Trophoblast cell (in vitro differentiated cells and primary cell): ENCODE data around the gene CCDC152.

ENCODE experiments used
- DNase-seq, 2 donors: peaks; one replicate each; pipeline ENCODE4 v3.0.0-alpha.2; 2016
- H2AFZ ChIP-seq: 2 replicates; pipeline ENCODE4 v1.6.1; 2013; ENCODE audit warnings: low read length, moderate library complexity, mild to moderate bottlenecking; ENCODE audit not compliant: insufficient read depth, poor library complexity
- H2AK5ac ChIP-seq: 2 replicates; pipeline ENCODE4 v1.6.1; 2013; ENCODE audit warnings: mild to moderate bottlenecking, low read length
- H2BK120ac ChIP-seq: 2 replicates; pipeline ENCODE4 v1.6.1; 2013; ENCODE audit warnings: low read length, mild to moderate bottlenecking, moderate library complexity; ENCODE audit not compliant: insufficient read depth, poor library complexity
- H2BK12ac ChIP-seq: 2 replicates; pipeline ENCODE4 v1.6.1; 2013; ENCODE audit warnings: mild to moderate bottlenecking, low read length, moderate library complexity
- H2BK5ac ChIP-seq: 2 replicates; pipeline ENCODE4 v1.6.1; 2013; ENCODE audit warnings: low read length, low read depth, moderate library complexity, mild to moderate bottlenecking; ENCODE audit not compliant: poor library complexity
- H3K14ac ChIP-seq: 2 replicates; pipeline ENCODE4 v1.6.1; 2013; ENCODE audit warnings: mild to moderate bottlenecking, low read length
- H3K18ac ChIP-seq: 2 replicates; pipeline ENCODE4 v1.6.1; 2013; ENCODE audit warnings: mild to moderate bottlenecking, low read length
- H3K23ac ChIP-seq: 2 replicates; pipeline ENCODE4 v1.6.1; 2013; ENCODE audit warnings: low read length
- H3K27ac ChIP-seq: 2 replicates; pipeline ENCODE4 v1.5.1; 2013; ENCODE audit warnings: low read depth, mild to moderate bottlenecking, inconsistent platforms, low read length, moderate library complexity
- H3K27me3 ChIP-seq: 2 replicates; pipeline ENCODE4 v1.6.1; 2013; ENCODE audit warnings: inconsistent platforms, mild to moderate bottlenecking, low read length, moderate library complexity; ENCODE audit not compliant: insufficient read depth
- H3K36me3 ChIP-seq, 2 experiments: 1 replicate in 1 of 2; 2 replicates in 1 of 2; pipeline ENCODE4 v1.6.1; 2013; ENCODE audit warnings: low read length in 2 of 2, mild to moderate bottlenecking in 2 of 2, moderate library complexity in 1 of 2; ENCODE audit not compliant: insufficient read depth in 2 of 2, control insufficient read depth in 1 of 2
- H3K4ac ChIP-seq: 2 replicates; pipeline ENCODE4 v1.6.1; 2013; ENCODE audit warnings: low read depth, mild to moderate bottlenecking, low read length, moderate library complexity
- H3K4me1 ChIP-seq, 2 experiments: 1 replicate in 1 of 2; 2 replicates in 1 of 2; pipeline ENCODE4 v1.6.1; 2013; ENCODE audit warnings: low read length in 2 of 2, mild to moderate bottlenecking in 2 of 2, moderate library complexity in 1 of 2; ENCODE audit not compliant: insufficient read depth in 2 of 2, control insufficient read depth in 1 of 2
- H3K4me2 ChIP-seq: 2 replicates; pipeline ENCODE4 v1.6.1; 2013; ENCODE audit warnings: inconsistent platforms, mild to moderate bottlenecking, low read length, moderate library complexity
- H3K4me3 ChIP-seq: 2 replicates; pipeline ENCODE4 v1.5.1; 2013; ENCODE audit warnings: mild to moderate bottlenecking, low read depth, low read length, inconsistent platforms
- H3K79me1 ChIP-seq: one replicate; pipeline ENCODE4 v1.6.1; 2013; ENCODE audit warnings: low read length
- H3K79me2 ChIP-seq: 2 replicates; pipeline ENCODE4 v1.6.1; 2013; ENCODE audit warnings: low read length, mild to moderate bottlenecking; ENCODE audit not compliant: control insufficient read depth, insufficient read depth, poor library complexity
- H3K9ac ChIP-seq: 2 replicates; pipeline ENCODE4 v1.6.1; 2013; ENCODE audit warnings: mild to moderate bottlenecking, low read length
- H3K9me3 ChIP-seq: 2 replicates; pipeline ENCODE4 v1.6.1; 2013; ENCODE audit warnings: low read depth, mild to moderate bottlenecking, control low read depth, inconsistent platforms, low read length; ENCODE audit not compliant: insufficient read depth
- H4K12ac ChIP-seq: 2 replicates; pipeline ENCODE4 v1.6.1; 2013; ENCODE audit warnings: low read depth, mild to moderate bottlenecking, low read length, moderate library complexity
- H4K8ac ChIP-seq: 2 replicates; pipeline ENCODE4 v1.6.1; 2013; ENCODE audit warnings: low read depth, mild to moderate bottlenecking, low read length, moderate library complexity
- H4K91ac ChIP-seq: one replicate; pipeline ENCODE4 v1.6.1; 2013; ENCODE audit warnings: low read depth, mild to moderate bottlenecking, low read length, moderate library complexity
- WGBS: extraction: QIAGEN DNeasy Blood & Tissue Kit; methylation state at CpG from one replicate; pipeline ENCODE4 v1.1.7; 2013; ENCODE audit warnings: missing lambda C conversion rate; ENCODE audit not compliant: insufficient read length, insufficient coverage; ENCODE audit errors: extremely low coverage; 5-methylcytosine and 5-hydroxymethylcytosine counted together

The CCDC152 gene

DNA sequence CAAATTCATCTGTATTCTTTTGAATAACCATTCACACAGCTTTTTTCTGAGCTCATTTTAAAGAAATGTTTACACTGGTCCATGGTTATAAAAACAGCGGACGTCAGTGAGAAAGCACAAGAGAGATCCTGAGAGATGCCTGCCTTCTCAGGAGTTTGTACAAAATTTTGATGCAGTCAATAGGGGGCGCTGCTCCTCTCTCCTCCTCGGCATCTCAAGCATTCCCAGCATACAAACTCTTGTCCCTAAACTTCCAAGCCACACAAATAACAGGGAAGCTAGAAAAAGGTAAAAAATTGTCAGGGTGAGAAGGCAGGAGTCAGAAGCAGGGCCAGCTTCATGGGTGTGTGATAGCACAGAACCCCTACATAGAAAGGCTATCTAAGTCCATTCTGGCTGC, 11.2 kb upstream of the CCDC152 start:
- WGBS: no CpG with 5 or more reads among the region's 4 CpGs
- H2BK12ac ChIP-seq: no peak overlapping the region
- no peak overlapping the region for H3K27ac ChIP-seq
- H2AK5ac ChIP-seq: no peak overlapping the region
- H3K4ac ChIP-seq: no peak overlapping the region
- H2BK120ac ChIP-seq: no peak overlapping the region
- no peaks in the 10 kb centered on the region for H3K79me1 ChIP-seq
- H4K91ac ChIP-seq: no peak overlapping the region
- no peak overlapping the region for H3K4me3 ChIP-seq
- H2BK5ac ChIP-seq: no peak overlapping the region
- H3K9ac ChIP-seq: no peak overlapping the region
- peak in 1 of 2 donors; percentile 22 for DNase-seq
- H3K79me2 ChIP-seq: no peaks in the 10 kb centered on the region
- no peak overlapping the region for H4K12ac ChIP-seq
- H3K23ac ChIP-seq: no peak overlapping the region
- H3K27me3 ChIP-seq: no peaks in the 10 kb centered on the region
- no peak overlapping the region for H3K18ac ChIP-seq
- no peak overlapping the region for H3K14ac ChIP-seq
- H4K8ac ChIP-seq: no peak overlapping the region
- H2AFZ ChIP-seq: no peak overlapping the region
- no peaks in the 10 kb centered on the region for H3K36me3 ChIP-seq
- no peaks in the 10 kb centered on the region for H3K4me1 ChIP-seq
- H3K4me2 ChIP-seq: no peak overlapping the region
- H3K9me3 ChIP-seq: no peaks in the 10 kb centered on the region

DNA sequence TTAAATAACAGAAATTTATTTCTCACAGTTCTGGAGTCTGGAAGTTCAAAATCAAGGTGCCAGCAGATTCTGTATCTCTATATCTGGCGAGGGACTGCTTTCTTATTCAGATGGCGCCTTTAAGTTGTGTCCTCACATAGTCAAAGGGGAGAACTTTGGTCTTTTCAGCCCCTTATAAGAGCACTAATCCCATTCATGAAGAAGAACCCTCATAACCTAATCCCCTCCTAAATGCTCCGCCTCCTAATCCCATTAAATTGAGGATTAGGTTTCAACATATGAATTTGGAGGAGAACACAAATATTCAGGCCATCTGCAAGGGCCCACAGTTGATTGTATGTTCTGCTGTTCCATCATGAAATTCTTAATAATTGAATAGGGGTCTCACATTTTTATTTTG, 10.8 kb upstream of the CCDC152 start:
- no peak overlapping the region for H3K4ac ChIP-seq
- H4K12ac ChIP-seq: no peak overlapping the region
- no peaks in the 10 kb centered on the region for H3K27me3 ChIP-seq
- no peak overlapping the region for H3K4me3 ChIP-seq
- H3K9ac ChIP-seq: no peak overlapping the region
- no peak overlapping the region for H2BK12ac ChIP-seq
- H3K27ac ChIP-seq: no peak overlapping the region
- H4K8ac ChIP-seq: no peak overlapping the region
- H3K23ac ChIP-seq: no peak overlapping the region
- no peak overlapping the region for H3K4me2 ChIP-seq
- DNase-seq: no peak
- H2AFZ ChIP-seq: no peak overlapping the region
- no peak overlapping the region for H3K18ac ChIP-seq
- H3K14ac ChIP-seq: no peak overlapping the region
- no peaks in the 10 kb centered on the region for H3K36me3 ChIP-seq
- H2BK120ac ChIP-seq: no peak overlapping the region
- H3K4me1 ChIP-seq: no peaks in the 10 kb centered on the region
- no CpG with 5 or more reads among the region's 3 CpGs for WGBS
- H3K79me2 ChIP-seq: no peaks in the 10 kb centered on the region
- H2BK5ac ChIP-seq: no peak overlapping the region
- no peaks in the 10 kb centered on the region for H3K79me1 ChIP-seq
- H3K9me3 ChIP-seq: no peaks in the 10 kb centered on the region
- no peak overlapping the region for H2AK5ac ChIP-seq
- H4K91ac ChIP-seq: no peak overlapping the region

DNA sequence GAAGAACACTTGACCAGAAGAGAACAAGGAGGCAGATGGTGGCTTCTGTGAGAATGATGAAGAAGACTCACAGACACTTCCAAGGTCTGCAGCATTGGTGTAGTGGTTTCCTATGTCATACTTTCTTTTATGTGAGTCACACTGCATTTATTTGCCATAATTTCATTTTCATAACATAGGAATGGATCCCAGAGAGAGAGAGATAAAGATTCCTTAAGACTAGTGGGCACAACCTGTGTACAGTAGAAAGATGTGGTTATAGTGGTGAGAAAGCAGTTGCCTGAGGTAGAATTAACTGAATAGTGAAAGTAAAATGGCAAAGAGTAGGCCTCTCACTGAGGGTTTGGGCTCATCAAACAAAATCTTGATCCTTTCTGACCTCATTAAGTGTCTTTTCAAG, 7.6 kb upstream of the CCDC152 start:
- H4K91ac ChIP-seq: no peak overlapping the region
- H3K27me3 ChIP-seq: no peaks in the 10 kb centered on the region
- no peak overlapping the region for H3K14ac ChIP-seq
- H2BK120ac ChIP-seq: no peak overlapping the region
- H3K4ac ChIP-seq: no peak overlapping the region
- no peak overlapping the region for H3K4me2 ChIP-seq
- H3K4me1 ChIP-seq: no peaks in the 10 kb centered on the region
- H2BK5ac ChIP-seq: no peak overlapping the region
- H4K8ac ChIP-seq: no peak overlapping the region
- no peak overlapping the region for H3K27ac ChIP-seq
- H2AK5ac ChIP-seq: no peak overlapping the region
- H3K18ac ChIP-seq: no peak overlapping the region
- H3K9me3 ChIP-seq: no peaks in the 10 kb centered on the region
- no peak overlapping the region for H3K4me3 ChIP-seq
- H3K9ac ChIP-seq: no peak overlapping the region
- no peak for DNase-seq
- no peaks in the 10 kb centered on the region for H3K79me1 ChIP-seq
- H3K36me3 ChIP-seq: no peaks in the 10 kb centered on the region
- H2BK12ac ChIP-seq: no peak overlapping the region
- H4K12ac ChIP-seq: no peak overlapping the region
- no peaks in the 10 kb centered on the region for H3K79me2 ChIP-seq
- H2AFZ ChIP-seq: no peak overlapping the region
- no peak overlapping the region for H3K23ac ChIP-seq

DNA sequence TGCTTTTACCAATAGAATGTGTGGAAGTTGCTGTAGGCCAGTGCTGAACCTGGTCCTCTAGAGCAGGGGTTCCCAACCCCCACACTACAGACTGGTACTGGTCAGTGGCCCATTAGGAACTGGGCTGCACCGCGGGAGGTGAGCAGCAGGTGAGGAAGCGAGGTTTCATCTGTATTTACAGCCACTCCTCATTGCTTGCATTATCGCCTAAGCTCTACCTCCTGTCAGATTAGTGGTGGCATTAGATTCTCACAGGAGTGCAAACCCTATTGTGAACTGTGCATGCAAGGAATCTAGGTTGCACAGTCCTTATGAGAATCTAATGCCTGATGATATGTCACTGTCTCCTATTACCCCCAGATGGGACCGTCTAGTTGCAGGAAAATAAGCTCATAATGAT, 6.1 kb upstream of the CCDC152 start:
- Histone ChIP-seq H3K27me3 (no peaks in the 10 kb centered on the region), H3K79me1 (no peaks in the 10 kb centered on the region), H3K36me3 (no peaks in the 10 kb centered on the region), H4K8ac (no peak overlapping the region), H2AFZ (no peak overlapping the region), H2BK12ac (no peak overlapping the region), H3K79me2 (no peaks in the 10 kb centered on the region), H4K12ac (no peak overlapping the region), H3K9me3 (no peaks in the 10 kb centered on the region), H3K9ac (no peak overlapping the region), H3K4me3 (no peak overlapping the region), H3K4ac (no peak overlapping the region), H4K91ac (no peak overlapping the region), H2BK5ac (no peak overlapping the region), H3K27ac (no peak overlapping the region), H2AK5ac (no peak overlapping the region), H2BK120ac (no peak overlapping the region), H3K18ac (no peak overlapping the region), H3K14ac (no peak overlapping the region), H3K4me2 (no peak overlapping the region), H3K4me1 (no peaks in the 10 kb centered on the region), H3K23ac (no peak overlapping the region)
- WGBS: no CpG with 5 or more reads among the region's 5 CpGs
- DNase-seq: no peak

DNA sequence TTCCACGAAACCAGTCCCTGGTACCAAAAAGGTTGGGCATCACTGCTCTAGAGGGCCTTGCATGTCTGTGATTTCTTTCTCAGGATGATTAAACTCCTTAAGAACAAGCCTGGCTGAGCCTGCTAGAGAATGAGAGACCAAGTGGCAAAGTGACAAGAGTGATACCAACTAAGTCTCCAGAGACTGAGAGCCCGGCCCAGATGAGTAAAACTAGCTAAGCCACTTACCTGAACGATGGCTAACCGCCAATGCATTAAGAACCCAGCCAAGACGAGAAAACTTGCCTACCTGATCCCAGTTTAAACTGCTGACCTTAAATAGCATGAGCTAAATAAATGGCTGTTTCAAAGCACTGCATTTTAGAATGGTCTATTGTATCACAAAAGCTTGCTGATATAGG, 5.6 kb upstream of the CCDC152 start:
- no peak overlapping the region for H4K8ac ChIP-seq
- H3K36me3 ChIP-seq: no peaks in the 10 kb centered on the region
- H3K14ac ChIP-seq: no peak overlapping the region
- no peaks in the 10 kb centered on the region for H3K79me2 ChIP-seq
- no peak overlapping the region for H2AK5ac ChIP-seq
- H4K12ac ChIP-seq: no peak overlapping the region
- H3K27me3 ChIP-seq: no peaks in the 10 kb centered on the region
- no peak overlapping the region for H3K9ac ChIP-seq
- no peak overlapping the region for H3K4me2 ChIP-seq
- H3K9me3 ChIP-seq: no peaks in the 10 kb centered on the region
- H2AFZ ChIP-seq: no peak overlapping the region
- no peak overlapping the region for H2BK5ac ChIP-seq
- H3K4me3 ChIP-seq: no peak overlapping the region
- H4K91ac ChIP-seq: no peak overlapping the region
- H2BK12ac ChIP-seq: no peak overlapping the region
- no peaks in the 10 kb centered on the region for H3K4me1 ChIP-seq
- WGBS: no CpG with 5 or more reads among the region's 5 CpGs
- H3K18ac ChIP-seq: no peak overlapping the region
- H3K79me1 ChIP-seq: no peaks in the 10 kb centered on the region
- H3K27ac ChIP-seq: no peak overlapping the region
- H3K4ac ChIP-seq: no peak overlapping the region
- H3K23ac ChIP-seq: no peak overlapping the region
- H2BK120ac ChIP-seq: no peak overlapping the region
- no peak for DNase-seq
